Loucy (cell line): Measurements from ENCODE around the gene ATP9A.

Experiments used
- H2AFZ ChIP-seq: fragments of 200-600 bp; sonication (generic); 2 replicates; pipeline ENCODE4 v1.6.0; 2016; ENCODE audit warnings: antibody characterized with exemption, mild to moderate bottlenecking, low read length, moderate library complexity
- H3F3A ChIP-seq: fragments of 200-600 bp; 2 replicates; pipeline ENCODE4 v1.6.0; 2016; ENCODE audit warnings: antibody characterized with exemption, low read depth, mild to moderate bottlenecking
- H3K27me3 ChIP-seq: fragments of 200-600 bp; sonication (generic); 2 replicates; pipeline ENCODE4 v1.6.1; 2014; ENCODE audit warnings: low read length, mild to moderate bottlenecking; ENCODE audit not compliant: insufficient read depth, poor library complexity, severe bottlenecking
- H3K36me3 ChIP-seq: fragments of 200-600 bp; sonication (generic); 2 replicates; pipeline ENCODE4 v1.6.1; 2016; ENCODE audit warnings: low read length; ENCODE audit not compliant: insufficient read depth
- H3K4me1 ChIP-seq: fragments of 200-600 bp; sonication (generic); 2 replicates; pipeline ENCODE4 v1.5.1; 2014; ENCODE audit warnings: low read length, mild to moderate bottlenecking; ENCODE audit not compliant: insufficient read depth, poor library complexity, severe bottlenecking
- H3K4me2 ChIP-seq: fragments of 200-600 bp; sonication (generic); 2 replicates; pipeline ENCODE4 v1.6.0; 2014; ENCODE audit warnings: antibody characterized with exemption, low read length, low read depth, mild to moderate bottlenecking; ENCODE audit not compliant: poor library complexity, severe bottlenecking
- H3K4me3 ChIP-seq: fragments of 200-600 bp; sonication (generic); 2 replicates; pipeline ENCODE4 v1.5.1; 2014; ENCODE audit warnings: low read length, mild to moderate bottlenecking, mixed read lengths; ENCODE audit not compliant: poor library complexity, severe bottlenecking
- H3K79me2 ChIP-seq: fragments of 200-600 bp; sonication (generic); 2 replicates; pipeline ENCODE4 v1.6.1; 2014; ENCODE audit warnings: low read length; ENCODE audit not compliant: insufficient read depth
- H3K9ac ChIP-seq: fragments of 200-600 bp; sonication (generic); 2 replicates; pipeline ENCODE4 v1.6.0; 2014; ENCODE audit warnings: mild to moderate bottlenecking, low read depth, low read length, moderate library complexity; ENCODE audit not compliant: poor library complexity, severe bottlenecking
- H3K9me2 ChIP-seq: fragments of 200-600 bp; sonication (generic); replicated peaks from 2 replicates; pipeline ENCODE4 v1.6.1; 2016; ENCODE audit warnings: low read depth, low read length, mixed read lengths
- H3K9me3 ChIP-seq: fragments of 200-600 bp; sonication (generic); 2 replicates; pipeline ENCODE4 v1.6.1; 2014; ENCODE audit warnings: mild to moderate bottlenecking, antibody characterized with exemption, low read length, low read depth; ENCODE audit not compliant: insufficient read depth
- H4K20me1 ChIP-seq: fragments of 200-600 bp; sonication (generic); 2 replicates; pipeline ENCODE4 v1.6.0; 2014; ENCODE audit warnings: antibody characterized with exemption, low read length, mild to moderate bottlenecking; ENCODE audit not compliant: insufficient read depth, poor library complexity, severe bottlenecking
- CTCF ChIP-seq: fragments of 200-600 bp; sonication (generic); conservative IDR thresholded peaks from 2 replicates; pipeline ENCODE4 v1.5.1; 2014; ENCODE audit warnings: mild to moderate bottlenecking, antibody characterized with exemption, low read length
- EZH2phosphoT487 ChIP-seq: fragments of 200-600 bp; IDR thresholded peaks from 2 replicates; pipeline ENCODE4 v1.6.1; 2018; ENCODE audit warnings: antibody characterized with exemption, mild to moderate bottlenecking, moderate library complexity, borderline replicate concordance

ATP9A gene

GRCh38 chr20:51713213-51713598, 55.0 kb downstream of the ATP9A start:
- TF ChIP-seq EZH2phosphoT487 (no peak), CTCF (no peak)
- H3K79me2 ChIP-seq = no peaks in the 10 kb centered on the region
- no peak overlapping the region for H3K4me3 ChIP-seq
- no peaks in the 10 kb centered on the region for H4K20me1 ChIP-seq
- no peaks in the 10 kb centered on the region for H3F3A ChIP-seq
- H3K4me1 ChIP-seq = peaks cover 15% of the 10 kb centered on the region
- no peak overlapping the region for H3K9ac ChIP-seq
- no peaks in the 10 kb centered on the region for H3K27me3 ChIP-seq
- H3K36me3 ChIP-seq = no peaks in the 10 kb centered on the region
- H2AFZ ChIP-seq = no peak overlapping the region
- H3K9me2 ChIP-seq = no peaks in the 10 kb centered on the region
- H3K4me2 ChIP-seq = no peak overlapping the region
- no peaks in the 10 kb centered on the region for H3K9me3 ChIP-seq

- H4K20me1 ChIP-seq = no peaks in the 10 kb centered on the region
- H3K79me2 ChIP-seq = no peaks in the 10 kb centered on the region
- no peak overlapping the region for H3K9ac ChIP-seq
- H2AFZ ChIP-seq = no peak overlapping the region
- no peaks in the 10 kb centered on the region for H3K9me3 ChIP-seq
- H3K4me2 ChIP-seq = no peak overlapping the region
- H3K9me2 ChIP-seq = no peaks in the 10 kb centered on the region
- H3F3A ChIP-seq = no peaks in the 10 kb centered on the region
- no peak for TF ChIP-seq EZH2phosphoT487
- TF ChIP-seq CTCF = peak; percentile 40
- no peak overlapping the region for H3K4me3 ChIP-seq
- peaks cover 15% of the 10 kb centered on the region for H3K4me1 ChIP-seq
- no peaks in the 10 kb centered on the region for H3K36me3 ChIP-seq
- no peaks in the 10 kb centered on the region for H3K27me3 ChIP-seq
Observed at GRCh38 chr20:51712501-51713212, 55.5 kb downstream of the ATP9A start.

GRCh38 chr20:51711426-51711825, 56.8 kb downstream of the ATP9A start:
- H3K4me3 ChIP-seq = no peak overlapping the region

More at GRCh38 chr20:51711426-51711825, 56.8 kb downstream of the ATP9A start:
- Histone ChIP-seq H3K9me3 (no peaks in the 10 kb centered on the region), H3K36me3 (no peaks in the 10 kb centered on the region), H3K9ac (no peak overlapping the region), H3K27me3 (no peaks in the 10 kb centered on the region), H3K4me2 (no peak overlapping the region), H3K9me2 (no peaks in the 10 kb centered on the region), H2AFZ (no peak overlapping the region), H4K20me1 (no peaks in the 10 kb centered on the region), H3K79me2 (no peaks in the 10 kb centered on the region), H3F3A (no peaks in the 10 kb centered on the region), H3K4me1 (peaks cover 15% of the 10 kb centered on the region)
- no peak for TF ChIP-seq EZH2phosphoT487
- TF ChIP-seq CTCF = no peak
